Measurements from ENCODE around the gene FBXL16. TPM values are rescaled to one million over a fixed set of nuclear protein-coding genes. Genes with fewer than 3 reads are reported as not detected.
A peak's percentile ranks its signal among the peaks of the same experiment; 100 is the strongest.
"Not testable (repeated sequence)": the region's sequence is repeated elsewhere in the genome, so short reads cannot be mapped to it uniquely, and the experiment has no call there.

Gene FBXL16
- total RNA-seq, 1 donor from 2014 or later = not detected

- DNase-seq (ENCODE audit: low spot score) = no peak
Measured at GRCh38 chr16:692356-693108, 13.1 kb downstream of the FBXL16 start.

- DNase-seq (ENCODE audit: low spot score) = not testable (repeated sequence)
Measured at GRCh38 chr16:691242-691641, 14.4 kb downstream of the FBXL16 start.

GRCh38 chr16:689175-689897 is 16.3 kb downstream of the FBXL16 start:
- DNase-seq (ENCODE audit: low spot score) = no peak

- no peak for DNase-seq (ENCODE audit: low spot score)
Measured at GRCh38 chr16:687499-687898, 18.1 kb downstream of the FBXL16 start.

GRCh38 chr16:686459-687260 is 18.9 kb downstream of the FBXL16 start:
- no peak for DNase-seq (ENCODE audit: low spot score)

- DNase-seq (ENCODE audit: low spot score) = no peak
Measured at GRCh38 chr16:685967-686366, 19.6 kb downstream of the FBXL16 start.

GRCh38 chr16:684961-685696 is 20.5 kb downstream of the FBXL16 start:
- no peak for DNase-seq (ENCODE audit: low spot score)

- DNase-seq (ENCODE audit: low spot score) = peak; percentile 97
Measured at GRCh38 chr16:684071-684794, 21.4 kb downstream of the FBXL16 start, which contains the start of gene JMJD8. TSS of gene JMJD8 (minus strand) at chr16:684334. CDS start at chr16:684319, 15 bp downstream.

GRCh38 chr16:683396-684070 is 22.1 kb downstream of the FBXL16 start:
- DNase-seq (ENCODE audit: low spot score) = no peak

- no peak for DNase-seq (ENCODE audit: low spot score)
Measured at GRCh38 chr16:682493-683395, 22.9 kb downstream of the FBXL16 start.

GRCh38 chr16:681746-682427 is 23.7 kb downstream of the FBXL16 start:
- no peak for DNase-seq (ENCODE audit: low spot score)

GRCh38 chr16:680967-681745 is 24.4 kb downstream of the FBXL16 start:
- no peak for DNase-seq (ENCODE audit: low spot score)

- no peak for DNase-seq (ENCODE audit: low spot score)
Measured at GRCh38 chr16:680625-680945, 25.0 kb downstream of the FBXL16 start.

- DNase-seq (ENCODE audit: low spot score) = peak; percentile 86
Measured at GRCh38 chr16:679814-680624, 25.6 kb downstream of the FBXL16 start, which contains the start of gene STUB1. TSS of gene STUB1 (plus strand) at chr16:680410. CDS start at chr16:680526, 116 bp downstream.

- peak; percentile 77 for DNase-seq (ENCODE audit: low spot score)
Measured at GRCh38 chr16:678858-679813, 26.5 kb downstream of the FBXL16 start.

Measured in umbilical cord (tissue), 2 donors.